GM18873 (cell line): ENCODE measurements around the gene PDE4D.

Experiments
- ATAC-seq: cut with Tn5 transposase; IDR thresholded peaks from one replicate; pipeline ENCODE4 v1.9.1; 2021; ENCODE audit warnings: mild to moderate bottlenecking, moderate library complexity, moderate number of reproducible peaks; ENCODE audit not compliant: unreplicated experiment, low FRiP score

The PDE4D gene

DNA sequence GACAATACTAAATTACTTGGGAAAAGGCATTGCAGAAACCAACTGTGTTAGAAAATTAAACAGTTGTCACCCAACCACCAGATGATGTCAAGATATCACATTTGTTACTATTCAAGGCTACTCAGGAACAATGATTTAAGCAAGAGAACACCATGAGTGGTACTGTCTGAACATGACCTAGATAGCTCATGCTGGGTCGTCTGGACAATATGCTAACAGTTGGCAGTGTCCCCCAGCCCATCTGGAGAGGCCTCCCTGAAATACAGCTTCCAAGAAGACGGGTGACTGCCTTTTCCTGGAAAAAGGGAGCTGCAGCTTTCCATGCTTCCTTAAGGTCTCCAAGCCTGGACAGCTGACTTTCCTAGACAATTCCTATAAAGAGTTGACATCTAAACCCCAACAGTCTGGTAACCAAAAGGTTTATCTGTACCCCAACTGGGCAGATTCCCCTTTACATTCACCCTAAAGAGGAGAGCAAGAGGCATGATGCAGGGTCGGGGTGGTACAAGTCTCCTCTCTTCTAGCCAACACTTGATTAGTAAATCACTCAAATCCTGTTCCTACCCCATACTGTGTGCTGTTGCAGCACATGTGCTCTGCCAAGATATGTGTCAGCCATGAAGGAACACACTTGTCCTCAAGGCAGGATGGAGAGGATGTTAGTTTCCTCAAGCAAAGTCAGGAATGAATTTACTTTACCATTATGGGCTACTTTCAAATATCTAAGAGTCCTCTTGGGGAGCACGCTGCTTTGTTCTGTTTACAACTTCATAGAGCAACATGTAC lies 433.0 kb downstream of the PDE4D start:
- no peak for ATAC-seq

- no peak for ATAC-seq
Measured at GRCh38 chr5:59458966-59459729, 434.4 kb downstream of the PDE4D start.

DNA sequence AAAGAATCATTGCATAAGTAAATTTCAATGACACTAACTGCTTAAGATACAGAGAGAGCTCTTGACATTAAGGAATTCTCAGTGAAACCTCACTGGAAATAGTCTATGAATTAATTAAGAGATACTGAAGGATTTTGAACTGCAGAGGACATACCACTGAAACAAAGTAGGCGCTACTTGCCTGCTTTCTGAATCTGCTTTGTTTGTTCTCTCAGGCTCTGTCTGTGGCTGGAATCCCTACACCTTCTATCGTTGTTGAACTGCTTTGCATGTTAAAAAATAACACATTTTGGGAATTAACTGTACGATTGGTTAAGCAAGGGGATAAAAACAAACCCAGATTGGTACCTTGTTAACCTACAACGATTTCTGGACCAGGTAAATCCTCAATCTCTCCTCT lies 435.2 kb downstream of the PDE4D start:
- ATAC-seq = no peak

DNA sequence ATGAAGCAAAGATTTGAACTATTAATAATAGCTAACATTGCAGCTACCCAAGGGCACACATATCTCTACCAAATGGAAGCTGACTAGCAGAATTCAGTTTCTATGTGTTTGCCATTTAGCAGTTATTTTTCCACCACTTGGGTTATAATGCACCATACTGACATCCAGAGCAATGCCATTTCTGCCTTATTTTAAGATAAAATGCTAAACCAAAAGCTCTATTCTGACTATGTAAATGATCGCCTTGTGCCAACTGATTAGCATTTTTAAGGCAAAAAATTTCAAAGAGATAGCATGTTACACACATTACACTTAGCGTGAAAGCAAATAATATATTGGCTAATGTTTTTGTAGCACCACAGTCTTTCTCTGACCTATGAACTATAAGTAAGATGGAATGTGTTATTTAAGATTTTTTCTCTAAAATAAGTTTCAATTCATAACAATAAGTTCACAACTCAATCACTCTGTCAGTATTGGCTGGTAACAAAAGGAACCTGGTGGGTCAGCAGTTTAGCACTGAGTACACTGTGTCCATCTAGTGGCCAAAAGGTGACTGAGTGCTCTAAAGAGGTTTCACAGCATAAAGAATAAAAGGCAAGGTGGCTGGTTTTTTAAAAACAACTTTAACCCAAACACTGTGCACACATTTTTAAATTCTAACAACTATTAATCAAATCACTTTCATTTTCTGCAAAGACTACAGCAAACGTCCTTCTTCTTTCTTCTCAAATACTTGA lies 443.5 kb downstream of the PDE4D start:
- ATAC-seq = no peak

DNA sequence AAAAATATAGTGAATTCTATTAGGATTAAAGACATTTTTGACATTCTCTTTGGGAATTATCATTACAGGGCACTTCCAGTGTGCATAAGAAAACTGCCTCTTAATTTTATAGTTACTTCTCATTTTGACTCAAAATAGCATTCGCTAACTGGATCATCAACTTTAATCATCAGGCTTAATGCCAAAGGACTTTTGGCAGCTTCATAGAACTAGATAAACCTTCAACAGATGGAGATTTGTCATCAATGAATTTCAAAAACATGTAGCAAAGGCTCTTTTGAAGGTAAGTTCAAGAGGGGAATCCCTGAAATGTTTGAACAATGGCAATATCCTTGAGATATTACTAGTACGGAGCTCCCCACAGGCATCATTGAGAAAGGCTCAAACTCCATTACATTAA lies 447.2 kb downstream of the PDE4D start:
- no peak for ATAC-seq

DNA sequence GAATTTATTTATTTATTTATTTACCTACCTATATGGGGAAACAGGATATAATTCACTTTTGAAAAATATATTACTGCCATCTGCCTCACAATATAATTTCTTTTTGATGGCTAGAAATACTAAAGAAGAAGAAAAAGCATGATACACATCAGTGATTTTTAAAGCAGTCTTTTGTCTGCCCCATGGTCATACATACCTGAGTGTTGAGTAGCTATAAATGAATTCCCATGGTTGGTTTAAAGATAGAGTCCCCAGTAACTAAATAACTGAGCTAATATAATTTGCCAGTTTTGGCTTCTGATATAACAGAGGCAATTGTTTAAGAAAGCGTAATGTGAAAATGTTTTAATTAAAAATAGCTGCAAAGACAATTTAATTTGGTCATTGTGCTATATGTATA lies 447.8 kb downstream of the PDE4D start:
- no peak for ATAC-seq

DNA sequence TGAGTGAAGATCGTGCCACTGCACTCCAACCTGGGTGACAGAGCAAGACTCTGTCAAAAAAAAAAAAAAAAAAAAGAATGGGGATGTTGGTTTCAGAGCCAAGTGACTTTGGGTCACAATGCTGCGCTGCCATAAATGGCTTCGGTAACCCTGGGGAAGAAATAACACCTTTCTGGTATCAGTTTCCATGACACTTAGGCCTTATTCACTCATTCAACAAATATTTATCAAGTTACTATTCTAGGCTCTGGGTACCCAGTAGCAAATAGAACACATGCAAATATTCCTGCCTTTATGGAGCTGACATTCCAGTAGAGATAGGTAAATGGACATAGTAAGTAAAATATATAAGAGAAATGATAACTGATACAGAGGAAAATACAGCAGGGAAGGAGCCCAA lies 454.2 kb downstream of the PDE4D start:
- no peak for ATAC-seq

DNA sequence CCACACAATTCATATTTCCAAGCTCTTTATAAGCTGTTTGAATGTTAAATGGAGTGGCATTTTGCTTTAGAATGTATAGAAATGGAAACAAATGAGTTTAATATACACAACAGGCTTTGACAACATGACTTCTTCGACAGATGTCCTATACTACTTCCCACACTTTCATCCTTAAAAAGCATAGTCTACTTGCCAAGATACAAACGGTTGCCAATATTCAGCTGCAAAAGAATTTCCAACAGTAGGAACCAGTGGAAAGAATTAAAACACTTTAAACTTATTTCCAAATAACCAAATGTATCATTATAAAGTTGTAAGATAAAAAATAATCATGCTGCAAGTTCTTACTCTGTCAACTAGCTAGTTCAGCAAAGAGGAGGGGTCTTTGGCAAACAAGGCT lies 456.4 kb downstream of the PDE4D start:
- no peak for ATAC-seq

DNA sequence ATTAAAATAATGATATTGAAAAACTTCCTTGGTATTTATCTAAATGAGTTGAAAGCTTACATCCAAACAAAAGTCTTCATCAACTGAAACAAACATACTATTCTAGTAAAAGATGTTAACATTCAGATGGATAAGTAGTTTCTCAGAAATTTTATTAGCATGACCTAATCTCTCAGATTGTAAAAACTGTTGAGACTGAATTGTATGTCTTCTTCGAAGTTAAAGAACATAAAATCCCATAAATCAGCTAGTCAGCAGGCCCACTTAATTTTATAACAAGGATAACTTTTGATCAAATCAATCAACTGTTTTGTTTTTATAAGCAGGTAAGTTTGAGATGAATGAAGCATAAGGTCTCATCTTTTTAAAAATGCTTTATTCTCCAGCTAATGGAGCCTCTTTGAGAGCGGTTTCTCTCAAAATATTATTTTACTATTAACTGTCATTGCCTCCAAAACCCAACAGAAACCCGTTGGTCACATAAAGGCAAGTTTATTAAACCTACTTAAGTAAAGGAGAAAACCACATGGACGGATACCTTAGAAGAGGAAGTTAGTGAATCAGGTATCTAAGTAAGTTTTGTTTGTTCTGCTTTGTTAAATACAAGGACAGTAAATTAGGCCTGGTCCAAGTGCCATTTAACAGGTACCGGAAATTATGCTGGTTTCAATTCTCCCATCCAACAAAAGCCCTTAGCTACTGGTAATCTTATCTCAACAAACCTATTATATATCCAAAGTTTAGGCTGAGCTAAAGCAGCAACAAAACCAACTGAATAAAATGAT lies 457.0 kb downstream of the PDE4D start:
- ATAC-seq = no peak

DNA sequence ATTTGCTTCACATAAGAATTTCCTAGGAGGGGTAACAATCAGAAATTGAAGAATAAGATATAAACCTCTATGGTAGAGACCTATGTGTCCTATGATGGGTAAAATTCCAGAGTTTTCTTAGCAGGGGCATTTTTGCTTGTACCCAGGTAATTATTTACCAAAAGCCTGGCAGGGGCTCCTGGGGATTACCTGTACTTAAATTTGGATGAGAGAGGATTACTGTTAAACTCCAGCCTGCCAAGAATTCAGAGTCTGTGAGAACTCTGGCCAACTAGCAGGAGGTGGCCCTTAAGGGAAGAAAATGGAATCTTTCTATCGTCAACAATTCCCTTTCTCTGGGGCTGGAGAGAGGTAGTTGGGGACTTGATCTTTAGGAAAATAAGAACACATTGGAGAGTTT lies 460.4 kb downstream of the PDE4D start:
- ATAC-seq = no peak

GRCh38 chr5:59430066-59430685 lies 463.4 kb downstream of the PDE4D start:
- no peak for ATAC-seq

DNA sequence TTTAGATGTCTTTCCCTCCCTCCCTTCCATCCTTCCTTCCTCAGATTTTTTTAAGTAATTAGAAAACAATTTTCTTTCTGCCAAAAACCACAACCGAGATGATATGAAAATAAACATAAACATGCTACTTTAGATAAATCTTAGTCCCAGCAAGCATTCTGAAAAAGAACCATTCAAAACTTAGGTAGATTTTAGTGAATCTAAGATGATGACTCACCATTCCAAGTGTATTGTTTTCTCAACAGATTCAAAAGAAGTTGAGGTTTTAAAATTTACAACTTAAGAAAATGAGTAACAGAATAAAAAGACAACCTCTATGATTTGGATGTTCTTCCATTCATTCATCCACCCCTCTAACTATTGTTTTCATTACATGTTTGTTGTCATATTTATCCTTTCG lies 465.1 kb downstream of the PDE4D start:
- no peak for ATAC-seq

- ATAC-seq = no peak
Measured at GRCh38 chr5:59424515-59424914, 469.0 kb downstream of the PDE4D start.

DNA sequence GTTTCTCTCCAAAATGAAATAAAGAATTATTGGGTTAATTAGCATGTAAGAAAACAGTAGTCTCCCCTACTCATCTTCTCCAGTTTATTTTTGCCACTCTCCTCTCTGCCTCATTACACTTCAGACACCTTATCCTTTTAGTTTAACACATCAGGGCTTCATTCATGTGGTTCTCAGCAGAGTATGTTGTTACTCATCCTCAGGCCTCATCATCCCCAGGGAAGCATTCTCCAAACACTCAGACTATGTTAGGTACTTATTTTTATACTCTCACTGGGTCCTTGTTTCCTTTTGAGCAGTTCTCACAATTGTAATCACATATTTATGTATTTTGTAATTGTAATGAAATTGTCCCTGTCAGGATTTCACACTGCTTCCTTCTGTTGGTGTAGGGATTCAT lies 470.5 kb downstream of the PDE4D start:
- no peak for ATAC-seq

DNA sequence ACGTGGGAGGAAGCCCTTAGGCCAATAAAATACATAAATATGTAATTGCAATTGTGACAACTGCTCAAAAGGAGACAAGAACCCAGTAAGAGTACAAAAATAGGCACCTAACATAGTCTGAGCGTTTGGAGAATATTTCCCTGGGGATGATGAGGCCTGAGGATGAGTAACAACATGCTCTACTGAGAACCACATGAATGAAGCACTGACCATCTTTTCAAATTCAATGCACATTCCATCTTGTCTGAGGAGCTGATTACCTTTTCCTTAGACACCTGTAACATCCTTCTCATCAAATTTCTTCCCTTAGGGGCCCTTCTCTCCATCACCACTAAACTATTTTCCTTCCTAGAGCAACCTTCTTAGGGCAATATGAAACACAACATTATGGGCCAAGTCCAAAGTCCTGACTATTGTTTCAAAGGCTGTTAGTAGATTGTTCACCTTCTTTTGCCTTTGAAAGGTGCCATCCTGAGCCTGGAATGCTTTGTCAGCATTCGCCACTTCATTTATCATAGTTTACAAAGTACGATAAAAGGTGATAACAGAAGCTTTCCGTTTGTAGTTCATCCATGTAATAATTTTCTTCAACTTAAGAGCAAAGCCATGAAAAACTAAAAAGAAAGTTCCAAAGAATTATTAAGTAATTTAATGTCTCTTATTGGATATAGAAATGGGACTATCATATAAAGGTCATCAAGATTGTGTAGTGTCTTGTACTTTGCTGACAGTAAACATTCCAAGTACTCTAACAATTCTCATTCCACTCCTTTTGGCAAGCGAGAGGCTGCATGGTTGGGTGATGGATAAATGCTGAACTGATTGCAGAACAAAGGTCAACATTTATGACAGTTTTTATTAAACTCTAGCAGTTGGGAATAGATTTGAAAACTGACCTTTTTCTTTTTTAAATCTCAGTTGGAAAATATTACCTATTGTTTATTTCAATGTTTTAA lies 471.3 kb downstream of the PDE4D start:
- no peak for ATAC-seq

DNA sequence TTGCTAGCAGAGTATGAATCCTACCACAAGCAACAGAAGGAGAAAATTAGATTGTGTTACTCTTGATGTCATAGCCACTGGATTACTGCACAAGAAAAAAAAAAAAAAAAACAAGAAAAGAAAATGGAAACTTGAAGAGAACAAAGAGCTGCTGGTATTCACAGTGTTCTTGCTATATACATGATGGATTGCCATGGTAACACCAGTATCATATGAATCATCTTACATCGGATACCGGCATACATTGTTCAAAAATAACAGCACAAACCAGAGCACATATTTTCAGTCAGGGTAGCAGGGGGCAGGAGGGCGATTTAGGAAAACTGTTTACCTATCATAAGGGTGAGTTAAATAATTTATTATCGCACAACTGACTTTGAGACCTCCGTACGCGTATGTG lies 472.9 kb downstream of the PDE4D start:
- ATAC-seq = no peak

DNA sequence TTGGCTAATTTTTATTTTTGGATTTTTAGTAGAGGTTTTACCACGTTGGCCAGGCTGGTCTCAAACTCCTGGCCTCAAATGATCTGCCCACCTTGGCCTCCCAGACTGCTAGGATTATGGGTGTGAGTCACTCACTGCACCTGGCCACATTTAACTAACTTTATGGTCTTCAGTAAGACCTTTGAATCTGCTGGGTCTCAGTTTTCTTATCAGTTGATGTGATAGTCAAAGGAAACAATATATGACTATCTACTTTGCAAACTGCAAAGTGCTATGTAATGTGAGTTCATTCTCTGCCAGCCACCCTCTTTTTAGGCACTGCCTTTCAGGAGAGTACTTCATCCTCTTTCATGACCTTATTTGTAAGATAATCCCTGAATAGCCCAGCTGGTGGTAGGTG lies 474.7 kb downstream of the PDE4D start:
- ATAC-seq = no peak

GRCh38 chr5:59416451-59416850 lies 477.1 kb downstream of the PDE4D start:
- ATAC-seq = no peak

DNA sequence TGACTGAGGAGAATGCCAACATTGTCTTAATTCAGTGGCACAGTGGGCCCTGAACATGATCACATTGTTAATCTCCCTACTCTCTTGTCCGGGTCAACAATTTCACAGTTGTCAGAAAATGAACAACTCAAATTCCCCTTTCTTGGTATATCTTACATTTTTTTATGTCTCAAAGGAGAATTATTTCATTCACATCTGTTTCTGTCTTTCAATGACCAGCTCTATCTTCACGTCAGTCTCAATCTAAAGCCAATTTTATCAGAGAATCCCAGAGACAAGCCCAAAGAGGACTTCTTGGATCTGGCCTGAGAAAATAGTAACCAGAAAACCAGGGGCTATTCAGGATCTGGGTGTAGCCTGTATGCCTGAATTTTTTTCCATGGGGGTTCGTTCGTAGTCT lies 477.5 kb downstream of the PDE4D start:
- no peak for ATAC-seq
